PFSK-1 (cell line): ENCODE data around the gene PRDM12.

Experiments
- FOXP2 ChIP-seq: optimal IDR thresholded peaks from 2 replicates; pipeline ENCODE3; 2011; ENCODE audit warnings: borderline replicate concordance, control low read depth, inconsistent platforms; ENCODE audit not compliant: insufficient read depth; ENCODE audit errors: extremely low read length, extremely low read depth
- POLR2AphosphoS5 ChIP-seq: IDR thresholded peaks from 2 replicates; pipeline ENCODE4 v1.6.1; 2012; ENCODE audit warnings: low read depth, mild to moderate bottlenecking, control low read depth, low read length, moderate library complexity
- REST ChIP-seq, 2 experiments: IDR thresholded peaks; 2 replicates each; pipeline versions ENCODE4 v1.6.1 to v1.8.0; 2011 to 2012; ENCODE audit warnings: low read depth in 2 of 2, low read length in 2 of 2, control low read depth in 1 of 2, inconsistent platforms in 1 of 2, mild to moderate bottlenecking in 1 of 2, moderate library complexity in 1 of 2; ENCODE audit not compliant: insufficient read depth in 1 of 2
- SIN3A ChIP-seq: IDR thresholded peaks from 2 replicates; pipeline ENCODE4 v1.6.1; 2012; ENCODE audit warnings: mild to moderate bottlenecking, low read length, moderate library complexity, borderline replicate concordance; ENCODE audit not compliant: insufficient read depth
- TAF1 ChIP-seq: IDR thresholded peaks from 2 replicates; pipeline ENCODE4 v1.6.1; 2012; ENCODE audit warnings: low read length, control low read depth, borderline replicate concordance; ENCODE audit not compliant: insufficient read depth

PRDM12 gene

DNA sequence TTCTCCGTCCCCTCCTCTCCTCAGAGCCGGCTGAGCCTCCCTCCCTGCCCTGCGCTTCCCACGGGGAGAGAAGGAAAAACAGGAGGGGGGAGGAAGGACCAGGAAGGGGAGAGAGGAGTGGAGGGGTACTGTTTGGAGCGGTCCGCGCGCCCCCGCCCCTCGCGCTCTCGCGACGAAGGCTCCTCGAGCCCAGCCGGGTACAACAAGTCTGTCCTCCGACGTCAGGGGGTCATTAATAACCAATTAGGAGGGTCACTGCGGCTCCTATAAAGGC is 480 bp upstream of the PRDM12 start:
- no peak for TF ChIP-seq FOXP2
- no peak for TF ChIP-seq TAF1
- TF ChIP-seq SIN3A: no peak
- no peak for TF ChIP-seq POLR2AphosphoS5
- TF ChIP-seq REST (IDR thresholded peaks at IDR 0.05; ENCODE audit: insufficient read depth in 1 of 2, low read depth in 2 of 2, low read length in 2 of 2): no peak

GRCh38 chr9:130665029-130665430 is 636 bp downstream of the PRDM12 start:
- TF ChIP-seq SIN3A (no peak), FOXP2 (no peak), REST (IDR thresholded peaks at IDR 0.05; ENCODE audit: insufficient read depth in 1 of 2, low read depth in 2 of 2, low read length in 2 of 2) (no peak), POLR2AphosphoS5 (no peak), TAF1 (no peak)

GRCh38 chr9:130665431-130666392 is 1.3 kb downstream of the PRDM12 start:
- TF ChIP-seq TAF1: no peak

GRCh38 chr9:130666393-130667119 is 2.2 kb downstream of the PRDM12 start:
- TF ChIP-seq POLR2AphosphoS5 (no peak), SIN3A (no peak), FOXP2 (no peak), TAF1 (no peak), REST (IDR thresholded peaks at IDR 0.05; ENCODE audit: insufficient read depth in 1 of 2, low read depth in 2 of 2, low read length in 2 of 2) (no peak)

DNA sequence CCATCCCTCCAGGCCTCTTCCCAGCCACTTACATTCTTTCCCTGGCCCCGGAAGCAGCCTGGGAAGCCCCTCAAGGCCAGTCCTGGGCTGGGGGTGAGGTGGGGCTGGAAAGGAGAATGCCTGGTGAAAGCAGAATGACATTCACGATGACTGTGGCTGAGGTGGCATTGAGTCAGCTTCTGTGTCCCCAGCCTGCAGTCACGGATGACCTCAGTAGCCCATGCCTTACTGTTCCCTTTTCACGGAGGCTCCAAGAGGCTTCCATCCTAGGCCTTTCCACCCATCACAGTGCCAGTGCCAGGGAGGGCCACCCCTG is 2.7 kb downstream of the PRDM12 start:
- TF ChIP-seq REST (IDR thresholded peaks at IDR 0.05; ENCODE audit: insufficient read depth in 1 of 2, low read depth in 2 of 2, low read length in 2 of 2) (no peak), FOXP2 (no peak), TAF1 (no peak), POLR2AphosphoS5 (no peak), SIN3A (no peak)
